Sigmoid colon (tissue), 7 donors: ENCODE measurements around the gene HNRNPA0. TPM values are rescaled to one million over a fixed set of nuclear protein-coding genes. Genes with fewer than 3 reads are reported as not detected.

Experiments used
- DNase-seq: peaks from one replicate; pipeline ENCODE4 v3.0.0-alpha.2; 2019
- H3K27ac ChIP-seq, 4 donors: fragments of 200-600 bp; sonication (generic); one replicate each; pipeline ENCODE4 v1.5.1; 2016 to 2019; ENCODE audit warnings: mild to moderate bottlenecking in 1 of 4
- H3K27me3 ChIP-seq, 3 donors: fragments of 200-600 bp; sonication (generic); one replicate each; pipeline ENCODE4 v1.5.1; 2019; ENCODE audit warnings: mild to moderate bottlenecking in 1 of 3
- H3K36me3 ChIP-seq, 4 donors: fragments of 200-600 bp; sonication (generic); one replicate each; pipeline ENCODE4 v1.5.1; 2016 to 2019
- H3K4me1 ChIP-seq, 4 donors: fragments of 200-600 bp; sonication (generic); one replicate each; pipeline ENCODE4 v1.5.1; 2017 to 2019
- H3K4me3 ChIP-seq, 4 donors: fragments of 200-600 bp; sonication (generic); one replicate each; pipeline ENCODE4 v1.5.1; 2017 to 2019; ENCODE audit warnings: mild to moderate bottlenecking in 2 of 4, moderate library complexity in 1 of 4
- H3K9me3 ChIP-seq, 4 donors: fragments of 200-600 bp in 3 of 4; sonication (generic) in 3 of 4; one replicate each; pipeline versions ENCODE4 v1.5.1 to v1.6.1; 2013 to 2019
- EP300 ChIP-seq, 4 donors: sonication (generic); formaldehyde crosslinking; IDR thresholded peaks; one replicate each; pipeline ENCODE4 v1.6.1; 2017; ENCODE audit warnings: antibody characterized with exemption in 4 of 4
- POLR2A ChIP-seq, 2 donors: fragments of 450-650 bp; IDR thresholded peaks; one replicate each; pipeline ENCODE4 v1.6.1; 2016; ENCODE audit warnings: antibody characterized with exemption in 2 of 2, mild to moderate bottlenecking in 2 of 2, moderate library complexity in 2 of 2
- POLR2AphosphoS5 ChIP-seq, 4 donors: sonication (generic); formaldehyde crosslinking; IDR thresholded peaks; one replicate each; pipeline ENCODE4 v1.6.1; 2017; ENCODE audit warnings: antibody characterized with exemption in 4 of 4
- WGBS, 2 donors: extraction: QIAGEN DNeasy Blood & Tissue Kit; methylation state at CpG; one replicate each; pipeline ENCODE4 v1.1.7; 2013; 5-methylcytosine and 5-hydroxymethylcytosine counted together
- intact Hi-C: fragments of 100-400 bp; cut with DNase I; formaldehyde crosslinking; loops from one replicate; pipeline ENCODE4 v1.15.1; 2023
- polyA plus RNA-seq, 3 donors: library from polyadenylated mRNA; stranded (reverse); fragments of 200-250 nt; gene quantifications; one replicate each; pipeline ENCODE4 v1.2.3, GENCODE V29; 2013
- total RNA-seq, 4 donors: library from RNA; depleted of rRNA; stranded (reverse); fragments of >200 nt; gene quantifications; one replicate each; pipeline ENCODE4 v1.1.0, GENCODE V29; 2016
- TF ChIP-seq, protein P1 (sequence below), 4 experiments: fragments of 450-650 bp in 3 of 4; fragments of 200-600 bp in 1 of 4; IDR thresholded peaks; one replicate each; pipeline ENCODE4 v1.5.1; 2016 to 2019; ENCODE audit warnings: antibody characterized with exemption in 4 of 4, mild to moderate bottlenecking in 3 of 4, moderate library complexity in 2 of 4
- donor health status: healthy with polysubstance abuse.
- donor health status: Bipolar disorder and iron deficiency.
- donor health status: healthy.

Gene HNRNPA0
- total RNA-seq (10 to 100 TPM; 10.0 to 12.2 (median 10.9) TPM), polyA plus RNA-seq (10 to 100 TPM; 19.2 to 34.0 (median 20.4) TPM)

DNA sequence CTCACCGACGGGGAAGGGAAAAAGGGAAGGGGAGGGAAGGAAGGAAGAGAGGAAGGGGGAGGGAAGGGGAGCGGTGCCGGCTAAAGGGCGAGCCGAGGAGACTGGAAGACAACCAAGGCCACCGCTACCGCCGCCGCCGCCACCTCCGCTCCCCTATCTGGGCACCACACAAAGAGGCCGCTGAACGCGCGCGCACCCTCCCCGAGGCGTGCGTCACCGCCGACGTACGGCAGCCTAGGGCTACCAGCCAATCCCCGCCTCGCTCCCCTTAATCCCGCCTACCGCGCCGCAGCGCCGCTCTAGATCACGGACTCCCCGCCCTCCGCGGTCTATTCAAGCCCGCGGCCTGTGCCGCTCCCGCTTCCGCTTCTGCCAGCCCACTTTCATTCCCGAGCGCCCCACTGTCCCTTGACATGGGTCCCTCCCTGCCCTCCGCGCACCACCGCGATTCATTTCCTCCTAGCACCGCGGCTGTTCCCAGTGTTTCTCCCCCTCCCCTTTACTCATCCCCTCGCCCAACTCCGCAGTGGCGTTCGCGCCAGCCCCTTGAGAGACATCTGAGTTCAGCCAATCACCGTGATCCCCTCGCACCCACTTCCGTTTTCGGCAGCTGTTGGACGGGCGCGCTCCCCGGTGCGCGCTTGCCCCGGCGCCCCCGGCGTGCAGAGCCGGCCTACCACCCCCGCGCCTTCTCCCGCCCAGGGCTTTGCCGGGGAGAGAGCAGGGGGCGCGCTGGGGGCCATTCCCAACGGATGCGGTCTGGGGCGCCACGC lies at the start of gene HNRNPA0:
Gene HNRNPA0 (minus strand): TSS at position 176 of the 773 bp plus-strand sequence. CDS start 297 bp downstream, outside the sequence.
- H3K4me3 ChIP-seq = peak within 1 kb of the TSS; percentile 68 to 80 (median 70)
- H3K27me3 ChIP-seq = no peaks in the 10 kb centered on the region
- H3K27ac ChIP-seq = peak within 1 kb of the TSS; percentile 94 to 99 (median 97)
- DNase-seq = peak; percentile 98
- WGBS, 2 donors = 0 to 1% methylated on average over 79 of the region's 79 CpGs
- peaks cover 0 to 35% (median 27%) of the 10 kb centered on the region in 4 donors for H3K4me1 ChIP-seq
- TF ChIP-seq EP300 (IDR thresholded peaks at IDR 0.05) = peak in 2 of 4 donors; percentile 8 to 10
- TF ChIP-seq, protein P1, sequence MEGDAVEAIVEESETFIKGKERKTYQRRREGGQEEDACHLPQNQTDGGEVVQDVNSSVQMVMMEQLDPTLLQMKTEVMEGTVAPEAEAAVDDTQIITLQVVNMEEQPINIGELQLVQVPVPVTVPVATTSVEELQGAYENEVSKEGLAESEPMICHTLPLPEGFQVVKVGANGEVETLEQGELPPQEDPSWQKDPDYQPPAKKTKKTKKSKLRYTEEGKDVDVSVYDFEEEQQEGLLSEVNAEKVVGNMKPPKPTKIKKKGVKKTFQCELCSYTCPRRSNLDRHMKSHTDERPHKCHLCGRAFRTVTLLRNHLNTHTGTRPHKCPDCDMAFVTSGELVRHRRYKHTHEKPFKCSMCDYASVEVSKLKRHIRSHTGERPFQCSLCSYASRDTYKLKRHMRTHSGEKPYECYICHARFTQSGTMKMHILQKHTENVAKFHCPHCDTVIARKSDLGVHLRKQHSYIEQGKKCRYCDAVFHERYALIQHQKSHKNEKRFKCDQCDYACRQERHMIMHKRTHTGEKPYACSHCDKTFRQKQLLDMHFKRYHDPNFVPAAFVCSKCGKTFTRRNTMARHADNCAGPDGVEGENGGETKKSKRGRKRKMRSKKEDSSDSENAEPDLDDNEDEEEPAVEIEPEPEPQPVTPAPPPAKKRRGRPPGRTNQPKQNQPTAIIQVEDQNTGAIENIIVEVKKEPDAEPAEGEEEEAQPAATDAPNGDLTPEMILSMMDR (IDR thresholded peaks at IDR 0.05) = no peak
- TF ChIP-seq POLR2AphosphoS5 (IDR thresholded peaks at IDR 0.05) = peak; percentile 98 to 99 (median 99)
- TF ChIP-seq POLR2A (IDR thresholded peaks at IDR 0.05) = peak; percentile 97
- intact Hi-C loops = loop anchor here (2.0 to 10.0 kb wide), 2 partner anchors 278 to 380 kb away; partner anchors contain the start of genes FAM13B and NME5
- H3K36me3 ChIP-seq = peaks cover 0 to 7% (median 0%) of the 10 kb centered on the region in 4 donors
- H3K9me3 ChIP-seq = no peaks in the 10 kb centered on the region

GRCh38 chr5:137802282-137803210 lies 48.4 kb upstream of the HNRNPA0 start:
- Histone ChIP-seq H3K9me3 (no peaks in the 10 kb centered on the region), H3K36me3 (no peaks in the 10 kb centered on the region), H3K27me3 (no peaks in the 10 kb centered on the region), H3K4me3 (no peak overlapping the region), H3K27ac (no peak overlapping the region), H3K4me1 (peaks cover 0 to 12% (median 6%) of the 10 kb centered on the region in 4 donors)
- WGBS, 2 donors = 16 to 66% methylated on average over 6 of the region's 6 CpGs
- DNase-seq = no peak
- TF ChIP-seq POLR2A (IDR thresholded peaks at IDR 0.05) (no peak), EP300 (IDR thresholded peaks at IDR 0.05) (no peak), POLR2AphosphoS5 (IDR thresholded peaks at IDR 0.05) (no peak)
- TF ChIP-seq, protein P1 (IDR thresholded peaks at IDR 0.05) = no peak
- intact Hi-C loops = no loop called here

- Histone ChIP-seq H3K4me1 (peaks cover 0 to 12% (median 6%) of the 10 kb centered on the region in 4 donors), H3K36me3 (no peaks in the 10 kb centered on the region), H3K27me3 (no peaks in the 10 kb centered on the region), H3K27ac (no peak overlapping the region), H3K4me3 (no peak overlapping the region), H3K9me3 (no peaks in the 10 kb centered on the region)
- TF ChIP-seq EP300 (IDR thresholded peaks at IDR 0.05) (no peak), POLR2A (IDR thresholded peaks at IDR 0.05) (no peak), POLR2AphosphoS5 (IDR thresholded peaks at IDR 0.05) (no peak)
- TF ChIP-seq, protein P1 (IDR thresholded peaks at IDR 0.05) = no peak
- no peak for DNase-seq
- 23 to 66% methylated on average over 4 of the region's 4 CpGs for WGBS, 2 donors
- intact Hi-C loops = no loop called here
Measured at GRCh38 chr5:137800700-137801411, 46.7 kb upstream of the HNRNPA0 start.

DNA sequence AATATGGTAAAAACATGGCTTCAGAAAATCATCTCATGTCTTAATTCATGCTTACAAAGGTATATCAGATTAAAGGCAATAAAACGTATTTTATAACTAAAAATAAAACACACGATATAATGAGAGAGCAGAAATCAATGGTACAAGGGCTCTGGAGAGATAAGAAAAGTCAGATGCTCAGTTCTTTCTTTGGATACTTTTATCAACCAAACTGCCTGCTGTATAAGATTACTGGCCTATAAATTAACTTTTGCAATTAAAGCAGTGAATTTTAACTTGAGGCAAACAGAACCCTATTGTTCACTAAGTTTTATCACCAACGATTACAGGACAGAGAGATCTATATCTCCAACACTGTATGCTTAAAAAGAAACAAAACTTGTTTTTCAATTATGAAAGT lies 42.1 kb upstream of the HNRNPA0 start:
- 23 to 63% methylated on average over 3 of the region's 3 CpGs for WGBS, 2 donors
- H3K9me3 ChIP-seq = no peaks in the 10 kb centered on the region
- no peak overlapping the region for H3K27ac ChIP-seq
- no peak for DNase-seq
- no peaks in the 10 kb centered on the region for H3K36me3 ChIP-seq
- H3K4me1 ChIP-seq = no peaks in the 10 kb centered on the region
- intact Hi-C loops = no loop called here
- no peak overlapping the region for H3K4me3 ChIP-seq
- no peak for TF ChIP-seq EP300 (IDR thresholded peaks at IDR 0.05)
- no peak for TF ChIP-seq POLR2AphosphoS5 (IDR thresholded peaks at IDR 0.05)
- TF ChIP-seq POLR2A (IDR thresholded peaks at IDR 0.05) = no peak
- TF ChIP-seq, protein P1 (IDR thresholded peaks at IDR 0.05) = no peak
- H3K27me3 ChIP-seq = no peaks in the 10 kb centered on the region
